HepG2 (cell line): Measurements from ENCODE around the gene CNTD1.

ENCODE experiments used
- JUN ChIP-seq: sonication (generic); formaldehyde crosslinking; IDR thresholded peaks from 2 replicates; pipeline ENCODE4 v1.4.0; 2020; ENCODE audit warnings: mild to moderate bottlenecking, missing genetic modification reagents
- NR2F2 ChIP-seq: IDR thresholded peaks from 2 replicates; pipeline ENCODE4 v1.6.1; 2012; ENCODE audit warnings: low read depth, inconsistent platforms, borderline replicate concordance
- SRSF1 ChIP-seq: fragments of 200-400 bp; formaldehyde crosslinking; optimal IDR thresholded peaks from 2 replicates; pipeline ENCODE3; 2017; ENCODE audit warnings: mild to moderate bottlenecking, low read depth, low read length, moderate library complexity
- TF ChIP-seq, protein P1 (sequence below): sonication (generic); formaldehyde crosslinking; IDR thresholded peaks from 2 replicates; pipeline ENCODE4 v1.4.0; 2020; ENCODE audit warnings: missing genetic modification reagents
- TF ChIP-seq, protein P2 (sequence below): sonication (generic); formaldehyde crosslinking; IDR thresholded peaks from 2 replicates; pipeline ENCODE4 v1.5.0; 2020; ENCODE audit warnings: mild to moderate bottlenecking, missing genetic modification reagents, moderate library complexity
- TF ChIP-seq, protein P3 (sequence below): sonication (generic); formaldehyde crosslinking; IDR thresholded peaks from 2 replicates; pipeline ENCODE4 v1.4.0; 2020; ENCODE audit warnings: missing genetic modification reagents

DNA sequence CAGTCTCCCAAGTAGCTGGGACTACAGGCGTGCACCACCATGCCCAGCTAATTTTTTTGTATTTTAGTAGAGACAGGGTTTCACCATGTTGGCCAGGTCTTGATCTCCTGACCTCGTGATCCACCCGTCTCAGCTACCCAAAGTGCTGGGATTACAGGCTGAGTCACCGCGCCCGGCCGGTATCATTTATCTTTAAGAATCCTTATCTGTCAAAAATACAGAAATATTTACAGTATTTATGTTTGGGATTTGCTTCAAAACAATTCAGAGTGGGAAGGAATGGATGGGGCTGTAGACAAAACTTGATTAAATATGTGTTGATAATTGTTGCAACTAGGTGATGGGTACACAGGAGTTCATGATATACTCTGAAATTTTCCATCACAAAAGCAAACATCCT, 22.5 kb downstream of the CNTD1 start:
- TF ChIP-seq, protein P1, sequence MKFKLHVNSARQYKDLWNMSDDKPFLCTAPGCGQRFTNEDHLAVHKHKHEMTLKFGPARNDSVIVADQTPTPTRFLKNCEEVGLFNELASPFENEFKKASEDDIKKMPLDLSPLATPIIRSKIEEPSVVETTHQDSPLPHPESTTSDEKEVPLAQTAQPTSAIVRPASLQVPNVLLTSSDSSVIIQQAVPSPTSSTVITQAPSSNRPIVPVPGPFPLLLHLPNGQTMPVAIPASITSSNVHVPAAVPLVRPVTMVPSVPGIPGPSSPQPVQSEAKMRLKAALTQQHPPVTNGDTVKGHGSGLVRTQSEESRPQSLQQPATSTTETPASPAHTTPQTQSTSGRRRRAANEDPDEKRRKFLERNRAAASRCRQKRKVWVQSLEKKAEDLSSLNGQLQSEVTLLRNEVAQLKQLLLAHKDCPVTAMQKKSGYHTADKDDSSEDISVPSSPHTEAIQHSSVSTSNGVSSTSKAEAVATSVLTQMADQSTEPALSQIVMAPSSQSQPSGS (CRISPR knock-in tag): no peak
- TF ChIP-seq, protein P2, sequence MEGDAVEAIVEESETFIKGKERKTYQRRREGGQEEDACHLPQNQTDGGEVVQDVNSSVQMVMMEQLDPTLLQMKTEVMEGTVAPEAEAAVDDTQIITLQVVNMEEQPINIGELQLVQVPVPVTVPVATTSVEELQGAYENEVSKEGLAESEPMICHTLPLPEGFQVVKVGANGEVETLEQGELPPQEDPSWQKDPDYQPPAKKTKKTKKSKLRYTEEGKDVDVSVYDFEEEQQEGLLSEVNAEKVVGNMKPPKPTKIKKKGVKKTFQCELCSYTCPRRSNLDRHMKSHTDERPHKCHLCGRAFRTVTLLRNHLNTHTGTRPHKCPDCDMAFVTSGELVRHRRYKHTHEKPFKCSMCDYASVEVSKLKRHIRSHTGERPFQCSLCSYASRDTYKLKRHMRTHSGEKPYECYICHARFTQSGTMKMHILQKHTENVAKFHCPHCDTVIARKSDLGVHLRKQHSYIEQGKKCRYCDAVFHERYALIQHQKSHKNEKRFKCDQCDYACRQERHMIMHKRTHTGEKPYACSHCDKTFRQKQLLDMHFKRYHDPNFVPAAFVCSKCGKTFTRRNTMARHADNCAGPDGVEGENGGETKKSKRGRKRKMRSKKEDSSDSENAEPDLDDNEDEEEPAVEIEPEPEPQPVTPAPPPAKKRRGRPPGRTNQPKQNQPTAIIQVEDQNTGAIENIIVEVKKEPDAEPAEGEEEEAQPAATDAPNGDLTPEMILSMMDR (CRISPR knock-in tag): no peak
- no peak for TF ChIP-seq JUN (CRISPR knock-in tag)
- TF ChIP-seq SRSF1: no peak
- TF ChIP-seq, protein P3, sequence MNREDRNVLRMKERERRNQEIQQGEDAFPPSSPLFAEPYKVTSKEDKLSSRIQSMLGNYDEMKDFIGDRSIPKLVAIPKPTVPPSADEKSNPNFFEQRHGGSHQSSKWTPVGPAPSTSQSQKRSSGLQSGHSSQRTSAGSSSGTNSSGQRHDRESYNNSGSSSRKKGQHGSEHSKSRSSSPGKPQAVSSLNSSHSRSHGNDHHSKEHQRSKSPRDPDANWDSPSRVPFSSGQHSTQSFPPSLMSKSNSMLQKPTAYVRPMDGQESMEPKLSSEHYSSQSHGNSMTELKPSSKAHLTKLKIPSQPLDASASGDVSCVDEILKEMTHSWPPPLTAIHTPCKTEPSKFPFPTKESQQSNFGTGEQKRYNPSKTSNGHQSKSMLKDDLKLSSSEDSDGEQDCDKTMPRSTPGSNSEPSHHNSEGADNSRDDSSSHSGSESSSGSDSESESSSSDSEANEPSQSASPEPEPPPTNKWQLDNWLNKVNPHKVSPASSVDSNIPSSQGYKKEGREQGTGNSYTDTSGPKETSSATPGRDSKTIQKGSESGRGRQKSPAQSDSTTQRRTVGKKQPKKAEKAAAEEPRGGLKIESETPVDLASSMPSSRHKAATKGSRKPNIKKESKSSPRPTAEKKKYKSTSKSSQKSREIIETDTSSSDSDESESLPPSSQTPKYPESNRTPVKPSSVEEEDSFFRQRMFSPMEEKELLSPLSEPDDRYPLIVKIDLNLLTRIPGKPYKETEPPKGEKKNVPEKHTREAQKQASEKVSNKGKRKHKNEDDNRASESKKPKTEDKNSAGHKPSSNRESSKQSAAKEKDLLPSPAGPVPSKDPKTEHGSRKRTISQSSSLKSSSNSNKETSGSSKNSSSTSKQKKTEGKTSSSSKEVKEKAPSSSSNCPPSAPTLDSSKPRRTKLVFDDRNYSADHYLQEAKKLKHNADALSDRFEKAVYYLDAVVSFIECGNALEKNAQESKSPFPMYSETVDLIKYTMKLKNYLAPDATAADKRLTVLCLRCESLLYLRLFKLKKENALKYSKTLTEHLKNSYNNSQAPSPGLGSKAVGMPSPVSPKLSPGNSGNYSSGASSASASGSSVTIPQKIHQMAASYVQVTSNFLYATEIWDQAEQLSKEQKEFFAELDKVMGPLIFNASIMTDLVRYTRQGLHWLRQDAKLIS: no peak
- no peak for TF ChIP-seq NR2F2
